ENCODE data around the gene EVX1.

The EVX1 gene

DNA sequence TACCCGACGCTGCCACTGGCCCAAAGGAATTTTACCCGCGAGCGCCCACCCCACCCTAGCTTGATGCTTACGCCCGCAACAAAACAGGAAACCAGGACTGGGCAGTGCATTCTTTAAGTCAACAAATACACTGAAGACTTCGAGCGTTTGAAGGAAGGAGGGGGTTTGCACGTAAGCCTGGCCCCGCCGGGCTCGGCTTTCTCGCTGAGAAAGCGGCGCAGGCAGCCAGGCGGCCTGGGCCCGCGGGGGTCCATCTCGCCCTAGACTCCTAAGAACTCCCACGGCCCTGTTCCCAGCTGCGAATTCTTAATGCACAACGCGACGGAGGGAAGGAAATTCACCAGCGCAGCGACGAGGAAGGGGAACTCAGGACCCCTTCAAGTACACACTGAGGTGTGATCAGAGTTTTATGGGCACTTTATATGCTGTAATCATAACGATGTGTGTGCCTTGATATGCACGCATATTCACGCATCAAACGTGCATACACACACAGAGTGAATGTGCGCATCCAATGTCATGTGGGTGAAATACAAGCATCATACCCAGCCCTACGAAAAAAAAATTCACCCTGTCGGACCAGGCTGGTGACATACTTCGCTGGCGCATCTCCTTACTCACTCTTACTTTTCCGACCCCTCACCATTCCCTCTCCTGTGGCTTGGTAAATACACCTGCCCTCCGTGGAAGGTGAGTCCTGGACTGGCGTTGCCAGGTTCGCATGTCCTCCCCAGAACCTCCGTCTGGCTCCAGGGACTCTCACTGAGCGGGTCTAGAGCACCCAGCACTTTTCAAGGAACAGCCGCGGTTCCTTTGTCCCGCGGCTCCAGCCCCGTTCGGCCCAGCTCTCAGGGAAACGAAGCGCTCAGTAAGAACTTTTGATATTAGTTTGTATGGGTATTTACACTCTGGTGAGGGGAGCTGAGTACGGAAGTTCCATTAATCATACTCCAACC lies 37.0 kb upstream of the EVX1 start:
- Histone ChIP-seq H3K9me3 (ENCODE audit: control insufficient read depth in 1 of 2, low read length in 2 of 2) (no peaks in the 10 kb centered on the region), H3K36me3 (ENCODE audit: control insufficient read depth in 1 of 2, insufficient read depth in 2 of 2, low read length in 2 of 2) (no peaks in the 10 kb centered on the region), H3K27ac (ENCODE audit: low read depth, low read length) (no peak overlapping the region), H3K27me3 (ENCODE audit: control insufficient read depth in 1 of 2, insufficient read depth in 2 of 2, low read length in 2 of 2) (peaks cover 94 to 99% of the 10 kb centered on the region in 2 donors), H3K4me1 (ENCODE audit: control insufficient read depth in 1 of 2, insufficient read depth in 2 of 2, low read length in 2 of 2) (peaks cover 17 to 20% of the 10 kb centered on the region in 2 donors), H3K4me3 (ENCODE audit: low read depth in 1 of 2, low read length in 2 of 2) (no peak overlapping the region), H3K9ac (ENCODE audit: low read depth in 1 of 2, low read length in 2 of 2) (no peak overlapping the region)

DNA sequence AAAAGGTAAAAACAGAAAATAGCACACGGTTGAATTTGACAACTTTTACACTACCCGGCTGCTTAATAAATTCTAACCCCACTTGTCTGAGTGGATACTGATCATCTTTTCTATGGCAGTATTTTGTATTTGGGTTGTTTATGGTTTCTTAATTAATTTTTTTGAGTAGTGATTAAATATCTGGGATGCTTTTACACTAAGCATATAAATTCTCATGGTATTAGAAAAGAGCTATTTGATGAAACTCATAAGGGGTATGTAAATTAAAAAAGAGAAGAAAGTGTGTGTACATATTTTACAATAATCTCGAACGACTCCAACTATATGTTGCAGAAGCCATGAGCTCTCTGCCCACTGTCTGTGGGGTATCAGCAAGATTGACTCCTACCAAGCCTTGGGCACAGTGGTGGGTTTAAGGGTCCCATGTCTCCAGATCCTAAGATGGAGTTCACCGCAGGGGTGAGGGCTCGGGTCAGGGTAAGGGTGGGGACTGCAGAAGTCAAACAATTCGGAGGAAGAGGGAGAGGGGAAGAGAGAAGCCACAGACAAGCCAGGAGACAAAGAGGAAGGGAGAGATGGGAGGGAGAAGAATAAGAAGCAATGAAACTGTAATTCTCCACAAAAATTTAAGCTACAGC lies 35.1 kb upstream of the EVX1 start:
- Histone ChIP-seq H3K4me3 (ENCODE audit: low read depth in 1 of 2, low read length in 2 of 2) (no peak overlapping the region), H3K9ac (ENCODE audit: low read depth in 1 of 2, low read length in 2 of 2) (no peak overlapping the region), H3K27me3 (ENCODE audit: control insufficient read depth in 1 of 2, insufficient read depth in 2 of 2, low read length in 2 of 2) (peaks cover 92 to 99% of the 10 kb centered on the region in 2 donors), H3K27ac (ENCODE audit: low read depth, low read length) (no peak overlapping the region), H3K9me3 (ENCODE audit: control insufficient read depth in 1 of 2, low read length in 2 of 2) (no peaks in the 10 kb centered on the region), H3K36me3 (ENCODE audit: control insufficient read depth in 1 of 2, insufficient read depth in 2 of 2, low read length in 2 of 2) (no peaks in the 10 kb centered on the region), H3K4me1 (ENCODE audit: control insufficient read depth in 1 of 2, insufficient read depth in 2 of 2, low read length in 2 of 2) (peaks cover 9 to 15% of the 10 kb centered on the region in 2 donors)

DNA sequence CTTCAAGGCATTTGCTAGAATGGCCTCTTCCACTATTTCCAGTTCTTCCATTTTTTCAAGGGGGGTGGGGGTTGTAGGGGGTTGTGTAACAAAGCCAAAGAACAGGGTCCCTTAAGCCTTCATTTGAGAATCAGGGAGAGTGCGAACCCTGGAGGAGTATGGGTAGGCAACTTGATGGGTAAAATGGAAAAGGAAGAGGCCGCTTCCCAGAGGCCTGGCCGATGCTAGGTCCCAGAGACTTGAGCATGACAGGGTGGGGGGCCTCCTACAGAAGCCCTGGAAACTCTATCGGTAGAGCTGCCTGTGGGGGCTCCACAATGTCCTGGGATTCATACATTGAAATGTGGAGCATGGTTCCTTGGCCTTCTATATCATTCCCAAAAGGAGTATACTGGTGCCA lies 33.6 kb upstream of the EVX1 start:
- H3K27me3 ChIP-seq (ENCODE audit: control insufficient read depth in 1 of 2, insufficient read depth in 2 of 2, low read length in 2 of 2): peaks cover 93 to 100% of the 10 kb centered on the region in 2 donors
- no peak overlapping the region for H3K4me3 ChIP-seq (ENCODE audit: low read depth in 1 of 2, low read length in 2 of 2)
- H3K36me3 ChIP-seq (ENCODE audit: control insufficient read depth in 1 of 2, insufficient read depth in 2 of 2, low read length in 2 of 2): no peaks in the 10 kb centered on the region
- no peak overlapping the region for H3K27ac ChIP-seq (ENCODE audit: low read depth, low read length)
- no peaks in the 10 kb centered on the region for H3K9me3 ChIP-seq (ENCODE audit: control insufficient read depth in 1 of 2, low read length in 2 of 2)
- H3K4me1 ChIP-seq (ENCODE audit: control insufficient read depth in 1 of 2, insufficient read depth in 2 of 2, low read length in 2 of 2): peaks cover 14 to 24% of the 10 kb centered on the region in 2 donors
- H3K9ac ChIP-seq (ENCODE audit: low read depth in 1 of 2, low read length in 2 of 2): no peak overlapping the region

DNA sequence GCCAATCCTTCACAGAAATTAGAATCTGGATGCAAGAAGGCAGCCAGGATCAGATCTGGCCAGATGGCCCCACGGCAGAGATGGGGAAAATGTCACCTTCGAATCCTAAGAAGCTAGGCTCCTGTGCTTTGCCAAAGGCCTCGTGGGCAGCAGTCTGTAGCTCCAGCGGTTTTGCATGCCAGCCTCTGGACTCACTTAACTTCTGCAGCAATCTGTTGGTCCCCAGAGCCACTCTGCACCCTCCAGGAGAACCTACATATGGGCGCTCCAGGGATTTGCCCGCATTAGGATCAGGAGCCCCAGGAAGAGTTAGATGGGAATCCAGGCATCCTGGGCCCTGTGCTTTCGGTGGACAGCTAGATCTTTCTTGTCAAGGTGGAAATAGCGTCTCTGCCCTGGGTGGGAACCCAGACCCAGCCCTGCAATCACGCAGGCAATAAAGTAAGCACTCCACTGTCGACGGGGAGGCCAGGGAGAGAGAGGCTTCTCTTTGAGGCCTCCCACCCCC lies 32.6 kb upstream of the EVX1 start:
- H3K9me3 ChIP-seq (ENCODE audit: control insufficient read depth in 1 of 2, low read length in 2 of 2): no peaks in the 10 kb centered on the region
- H3K27me3 ChIP-seq (ENCODE audit: control insufficient read depth in 1 of 2, insufficient read depth in 2 of 2, low read length in 2 of 2): peaks cover 91 to 99% of the 10 kb centered on the region in 2 donors
- H3K36me3 ChIP-seq (ENCODE audit: control insufficient read depth in 1 of 2, insufficient read depth in 2 of 2, low read length in 2 of 2): no peaks in the 10 kb centered on the region
- peak overlapping the region; percentile 53 to 65 for H3K4me3 ChIP-seq (ENCODE audit: low read depth in 1 of 2, low read length in 2 of 2)
- H3K4me1 ChIP-seq (ENCODE audit: control insufficient read depth in 1 of 2, insufficient read depth in 2 of 2, low read length in 2 of 2): peaks cover 14 to 24% of the 10 kb centered on the region in 2 donors
- H3K9ac ChIP-seq (ENCODE audit: low read depth in 1 of 2, low read length in 2 of 2): no peak overlapping the region
- no peak overlapping the region for H3K27ac ChIP-seq (ENCODE audit: low read depth, low read length)

DNA sequence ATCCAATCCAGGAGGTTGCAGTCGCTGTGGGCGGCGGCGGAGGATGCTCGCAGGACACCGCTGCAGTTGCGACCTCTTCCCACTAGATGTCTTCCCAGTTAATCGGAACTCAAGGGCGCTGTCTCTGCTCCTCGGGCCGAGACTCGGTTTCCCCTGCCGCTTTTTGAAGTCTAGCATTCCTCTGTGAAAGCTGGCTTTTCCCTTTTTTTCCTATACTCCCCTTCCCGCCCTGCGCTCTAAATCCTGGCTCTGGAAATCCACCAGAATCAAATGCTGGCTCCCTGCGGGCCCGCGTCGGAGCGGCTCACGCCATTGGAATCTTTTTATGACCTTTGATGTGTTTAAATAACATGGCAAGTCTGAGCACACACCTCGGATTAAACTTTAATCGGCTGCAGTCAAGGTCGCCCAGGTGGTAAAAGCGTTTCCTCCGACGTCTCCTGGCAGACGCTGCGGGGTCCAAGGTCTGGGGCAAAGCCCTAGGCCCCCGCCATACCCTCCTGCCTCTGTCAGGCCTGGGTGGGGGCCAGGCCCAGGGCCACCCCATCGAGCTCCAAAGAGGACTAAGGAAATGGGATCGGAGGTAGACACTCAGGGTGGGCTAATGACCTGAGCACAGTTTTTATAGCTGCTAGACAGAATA lies 32.0 kb upstream of the EVX1 start:
- Histone ChIP-seq H3K9ac (ENCODE audit: low read depth in 1 of 2, low read length in 2 of 2) (no peak overlapping the region), H3K27me3 (ENCODE audit: control insufficient read depth in 1 of 2, insufficient read depth in 2 of 2, low read length in 2 of 2) (peaks cover 85 to 99% of the 10 kb centered on the region in 2 donors), H3K27ac (ENCODE audit: low read depth, low read length) (no peak overlapping the region), H3K36me3 (ENCODE audit: control insufficient read depth in 1 of 2, insufficient read depth in 2 of 2, low read length in 2 of 2) (no peaks in the 10 kb centered on the region), H3K4me1 (ENCODE audit: control insufficient read depth in 1 of 2, insufficient read depth in 2 of 2, low read length in 2 of 2) (peaks cover 14 to 24% of the 10 kb centered on the region in 2 donors), H3K9me3 (ENCODE audit: control insufficient read depth in 1 of 2, low read length in 2 of 2) (no peaks in the 10 kb centered on the region), H3K4me3 (ENCODE audit: low read depth in 1 of 2, low read length in 2 of 2) (peak overlapping the region; percentile 53 to 65)

DNA sequence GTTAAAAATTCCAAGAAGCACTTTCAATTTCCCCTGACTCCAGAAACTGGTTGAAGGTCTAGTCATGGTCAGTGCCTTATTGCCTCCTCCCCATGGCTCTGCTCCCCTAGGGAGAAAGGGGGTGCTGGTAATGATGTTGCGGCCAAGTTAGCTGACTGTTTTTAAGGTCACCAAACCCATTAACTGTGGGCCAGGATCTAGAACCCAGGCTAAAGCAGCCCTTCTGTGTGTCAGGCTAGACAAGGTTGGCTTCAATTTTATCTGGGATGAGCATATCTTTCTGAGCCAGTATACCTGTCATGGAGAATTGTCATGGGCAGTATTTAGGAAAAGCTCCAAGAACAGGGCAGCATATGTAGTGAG lies 31.5 kb upstream of the EVX1 start:
- H3K9ac ChIP-seq (ENCODE audit: low read depth in 1 of 2, low read length in 2 of 2): no peak overlapping the region
- H3K36me3 ChIP-seq (ENCODE audit: control insufficient read depth in 1 of 2, insufficient read depth in 2 of 2, low read length in 2 of 2): no peaks in the 10 kb centered on the region
- peaks cover 80 to 96% of the 10 kb centered on the region in 2 donors for H3K27me3 ChIP-seq (ENCODE audit: control insufficient read depth in 1 of 2, insufficient read depth in 2 of 2, low read length in 2 of 2)
- peak overlapping the region; percentile 53 to 65 for H3K4me3 ChIP-seq (ENCODE audit: low read depth in 1 of 2, low read length in 2 of 2)
- no peaks in the 10 kb centered on the region for H3K9me3 ChIP-seq (ENCODE audit: control insufficient read depth in 1 of 2, low read length in 2 of 2)
- H3K4me1 ChIP-seq (ENCODE audit: control insufficient read depth in 1 of 2, insufficient read depth in 2 of 2, low read length in 2 of 2): peaks cover 14 to 24% of the 10 kb centered on the region in 2 donors
- H3K27ac ChIP-seq (ENCODE audit: low read depth, low read length): no peak overlapping the region

DNA sequence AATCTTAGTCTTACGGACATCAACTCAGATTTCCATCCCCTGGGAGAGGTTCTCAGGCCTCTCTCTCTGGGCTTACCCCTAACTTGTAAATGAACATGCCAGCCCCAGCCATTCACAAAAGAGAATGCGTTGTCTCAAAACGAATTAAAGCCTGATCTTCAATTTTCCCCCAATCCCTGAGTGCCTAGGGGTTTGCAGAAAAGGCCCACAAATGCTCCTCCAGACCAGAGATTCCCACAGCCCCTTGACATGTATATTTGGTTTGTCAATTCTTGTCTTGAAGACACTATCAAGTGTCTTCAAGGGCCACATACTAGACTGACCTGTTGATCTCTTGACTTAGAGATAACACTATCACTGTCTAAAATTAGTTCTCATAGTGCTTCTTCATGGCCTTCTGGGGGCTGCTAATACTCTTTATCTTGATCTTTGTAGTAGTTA lies 30.8 kb upstream of the EVX1 start:
- Histone ChIP-seq H3K4me1 (ENCODE audit: control insufficient read depth in 1 of 2, insufficient read depth in 2 of 2, low read length in 2 of 2) (peaks cover 14 to 24% of the 10 kb centered on the region in 2 donors), H3K27me3 (ENCODE audit: control insufficient read depth in 1 of 2, insufficient read depth in 2 of 2, low read length in 2 of 2) (peaks cover 77 to 92% of the 10 kb centered on the region in 2 donors), H3K9ac (ENCODE audit: low read depth in 1 of 2, low read length in 2 of 2) (no peak overlapping the region)

DNA sequence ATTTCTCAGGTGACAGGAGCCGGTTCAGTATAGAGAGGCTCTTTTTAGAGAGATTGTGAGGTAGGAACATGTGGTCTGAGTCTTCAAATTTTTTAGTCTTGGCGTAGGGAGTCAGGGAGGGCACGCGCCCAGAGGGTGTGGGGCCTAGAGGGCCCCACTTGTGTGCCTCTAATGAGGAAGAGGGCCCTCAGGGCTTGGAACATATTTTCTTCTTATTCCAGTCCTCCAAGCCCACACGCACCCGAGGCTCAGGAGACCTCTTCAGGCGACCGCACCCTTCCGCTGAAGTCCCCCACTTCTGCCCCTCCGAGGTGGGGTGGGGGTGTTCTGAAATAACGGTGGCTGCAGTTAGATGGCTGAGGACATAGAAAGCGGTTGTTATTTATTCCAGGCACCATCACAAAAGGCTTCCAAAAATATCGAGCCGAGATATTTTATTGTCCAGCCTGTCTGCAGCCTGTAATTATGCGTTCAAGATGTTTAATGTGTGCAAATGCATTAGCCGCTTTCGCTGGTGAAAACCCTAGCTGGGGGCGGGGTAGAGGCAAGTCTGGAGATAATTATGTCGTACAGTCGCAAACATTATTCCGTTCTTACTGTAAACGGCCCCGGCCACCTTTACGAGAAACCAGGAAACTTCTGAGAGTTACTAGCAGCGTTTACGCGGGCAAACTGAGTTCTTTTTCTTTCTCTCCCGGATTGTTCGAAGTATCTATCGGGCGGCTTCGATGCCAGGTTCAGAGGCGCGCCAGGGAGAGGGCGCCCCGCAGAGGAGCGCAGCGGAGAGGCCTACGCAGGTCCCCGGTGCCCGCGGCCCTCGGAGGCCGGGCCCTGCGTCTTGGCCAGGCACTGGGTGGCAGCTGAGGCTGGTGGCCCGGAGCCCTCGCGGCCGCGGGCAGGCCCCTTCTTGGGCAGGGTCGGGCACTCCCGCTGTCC lies 29.8 kb upstream of the EVX1 start:
- Histone ChIP-seq H3K4me3 (ENCODE audit: low read depth in 1 of 2, low read length in 2 of 2) (peak overlapping the region in 1 of 2 donors; percentile 7), H3K27ac (ENCODE audit: low read depth, low read length) (no peak overlapping the region), H3K9me3 (ENCODE audit: control insufficient read depth in 1 of 2, low read length in 2 of 2) (no peaks in the 10 kb centered on the region), H3K4me1 (ENCODE audit: control insufficient read depth in 1 of 2, insufficient read depth in 2 of 2, low read length in 2 of 2) (peaks cover 14 to 24% of the 10 kb centered on the region in 2 donors), H3K36me3 (ENCODE audit: control insufficient read depth in 1 of 2, insufficient read depth in 2 of 2, low read length in 2 of 2) (no peaks in the 10 kb centered on the region), H3K9ac (ENCODE audit: low read depth in 1 of 2, low read length in 2 of 2) (no peak overlapping the region), H3K27me3 (ENCODE audit: control insufficient read depth in 1 of 2, insufficient read depth in 2 of 2, low read length in 2 of 2) (peaks cover 69 to 89% of the 10 kb centered on the region in 2 donors)

More for the DNA sequence above, 30.8 kb upstream of the EVX1 start:
- no peak overlapping the region for H3K4me3 ChIP-seq (ENCODE audit: low read depth in 1 of 2, low read length in 2 of 2)
- no peaks in the 10 kb centered on the region for H3K36me3 ChIP-seq (ENCODE audit: control insufficient read depth in 1 of 2, insufficient read depth in 2 of 2, low read length in 2 of 2)
- H3K9me3 ChIP-seq (ENCODE audit: control insufficient read depth in 1 of 2, low read length in 2 of 2): no peaks in the 10 kb centered on the region
- H3K27ac ChIP-seq (ENCODE audit: low read depth, low read length): no peak overlapping the region
